ENCODE results near the gene MT1M. TPM values are rescaled to one million over a fixed set of nuclear protein-coding genes. Genes with fewer than 3 reads are reported as not detected.
A peak's percentile ranks its signal among the peaks of the same experiment; 100 is the strongest.
"Not testable (repeated sequence)": the region's sequence is repeated elsewhere in the genome, so short reads cannot be mapped to it uniquely, and the experiment has no call there.

MT1M gene
- total RNA-seq, 1 experiment from 2014 or later: 1.4 TPM

- no peak for DNase-seq (ENCODE audit: low read depth)
Measured at GRCh38 chr16:56649271-56649670, 16.8 kb downstream of the MT1M start.

GRCh38 chr16:56649820-56650219, 17.4 kb downstream of the MT1M start:
- no peak for DNase-seq (ENCODE audit: low read depth)

- DNase-seq (ENCODE audit: low read depth): no peak
Measured at GRCh38 chr16:56651586-56651985, 19.1 kb downstream of the MT1M start, which contains the start of gene MT1B. Gene MT1B (plus strand): TSS chr16:56651886. CDS start chr16:56651954, 68 bp downstream.

GRCh38 chr16:56652600-56652999, 20.1 kb downstream of the MT1M start:
- no peak for DNase-seq (ENCODE audit: low read depth)

- DNase-seq (ENCODE audit: low read depth): no peak
Measured at GRCh38 chr16:56653218-56653617, 20.8 kb downstream of the MT1M start.

GRCh38 chr16:56657555-56658326, 25.3 kb downstream of the MT1M start, which contains the start of gene MT1F:
Gene MT1F (plus strand): TSS chr16:56657959. CDS start chr16:56658059, 100 bp downstream.
- DNase-seq (ENCODE audit: low read depth): peak; percentile 79

- DNase-seq (ENCODE audit: low read depth): no peak
Measured at GRCh38 chr16:56658327-56658875, 25.9 kb downstream of the MT1M start.

- no peak for DNase-seq (ENCODE audit: low read depth)
Measured at GRCh38 chr16:56662357-56663354, 30.2 kb downstream of the MT1M start.

GRCh38 chr16:56664506-56664905, 32.0 kb downstream of the MT1M start:
- DNase-seq (ENCODE audit: low read depth): no peak

- not testable (repeated sequence) for DNase-seq (ENCODE audit: low read depth)
Measured at GRCh38 chr16:56665286-56666261, 33.1 kb downstream of the MT1M start.

- no peak for DNase-seq (ENCODE audit: low read depth)
Measured at GRCh38 chr16:56667581-56668571, 35.4 kb downstream of the MT1M start, which contains the start of gene MT1G. Gene MT1G (minus strand): TSS chr16:56668065. CDS start chr16:56667993, 72 bp downstream.

- no peak for DNase-seq (ENCODE audit: low read depth)
Measured at GRCh38 chr16:56669005-56669839, 36.8 kb downstream of the MT1M start, which contains the start of gene MT1H. Gene MT1H (plus strand): TSS chr16:56669814. CDS start chr16:56669885, 71 bp downstream.

GRCh38 chr16:56669840-56670619, 37.6 kb downstream of the MT1M start:
- no peak for DNase-seq (ENCODE audit: low read depth)

- DNase-seq (ENCODE audit: low read depth): no peak
Measured at GRCh38 chr16:56670620-56670934, 38.1 kb downstream of the MT1M start.

- not testable (repeated sequence) for DNase-seq (ENCODE audit: low read depth)
Measured at GRCh38 chr16:56671691-56672090, 39.2 kb downstream of the MT1M start.

- not testable (repeated sequence) for DNase-seq (ENCODE audit: low read depth)
Measured at GRCh38 chr16:56672171-56672570, 39.7 kb downstream of the MT1M start.

GRCh38 chr16:56672761-56673536, 40.5 kb downstream of the MT1M start:
- no peak for DNase-seq (ENCODE audit: low read depth)
